HG03457 (cell line): ENCODE measurements around the gene TNFSF18.

Source experiments
- ATAC-seq: cut with Tn5 transposase; IDR thresholded peaks from one replicate; pipeline ENCODE4 v1.9.1; 2021; ENCODE audit warnings: moderate number of reproducible peaks; ENCODE audit not compliant: unreplicated experiment

The TNFSF18 gene

GRCh38 chr1:173042806-173043205, 7.9 kb downstream of the TNFSF18 start:
- ATAC-seq: no peak

- ATAC-seq: no peak
Observed at GRCh38 chr1:173039626-173040025, 11.1 kb downstream of the TNFSF18 start.

DNA sequence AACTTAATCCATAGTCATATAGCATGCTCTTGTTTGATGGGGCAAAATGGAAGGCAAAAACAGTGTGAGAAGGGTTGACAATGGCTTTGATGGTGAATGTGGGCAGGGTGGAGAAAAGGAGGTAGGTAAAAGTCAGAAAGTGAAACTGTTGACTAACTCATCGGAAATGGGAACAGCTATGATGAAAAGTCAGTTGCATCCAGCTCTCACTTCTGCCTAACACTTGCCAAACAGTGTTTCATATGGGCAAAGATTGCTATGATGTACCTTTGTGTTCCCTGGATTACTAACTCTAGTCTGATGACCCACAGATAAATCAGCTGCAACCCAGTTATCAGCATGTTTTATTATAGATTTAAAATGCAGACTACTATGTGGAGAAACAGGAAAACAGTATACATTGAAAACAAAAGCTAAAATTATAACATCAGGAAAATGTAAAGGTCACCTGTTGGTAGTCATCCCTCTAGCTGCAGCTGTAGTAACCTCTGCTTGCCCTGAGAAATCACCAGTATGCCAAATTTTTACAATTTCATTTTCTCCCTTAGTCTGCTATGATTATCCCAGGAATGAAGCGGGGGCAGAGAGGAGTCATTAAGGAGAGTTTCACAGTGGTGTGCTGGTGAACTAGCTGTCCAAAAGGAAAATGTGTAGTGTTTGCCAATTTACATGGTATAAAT, 11.7 kb downstream of the TNFSF18 start:
- no peak for ATAC-seq

GRCh38 chr1:173024543-173024942, 26.2 kb downstream of the TNFSF18 start:
- ATAC-seq: no peak

DNA sequence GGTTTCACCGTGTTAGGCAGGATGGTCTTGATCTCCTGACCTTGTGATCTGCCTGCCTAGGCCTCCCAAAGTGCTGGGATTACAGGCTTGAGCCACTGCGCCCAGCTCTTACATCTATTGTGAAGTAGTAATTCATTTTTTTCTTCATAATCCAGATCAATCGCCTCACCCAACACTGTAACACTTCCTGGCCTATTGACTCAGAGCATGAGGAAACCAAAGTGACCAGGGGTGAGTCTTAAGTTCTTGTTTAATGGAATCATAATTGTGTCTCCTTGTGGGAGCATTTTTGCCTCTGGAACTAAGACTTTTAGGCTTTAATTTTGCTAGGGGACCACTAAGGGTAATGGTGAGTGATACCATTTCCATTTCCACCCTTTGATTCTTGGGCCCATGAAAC, 27.4 kb downstream of the TNFSF18 start:
- ATAC-seq: no peak

DNA sequence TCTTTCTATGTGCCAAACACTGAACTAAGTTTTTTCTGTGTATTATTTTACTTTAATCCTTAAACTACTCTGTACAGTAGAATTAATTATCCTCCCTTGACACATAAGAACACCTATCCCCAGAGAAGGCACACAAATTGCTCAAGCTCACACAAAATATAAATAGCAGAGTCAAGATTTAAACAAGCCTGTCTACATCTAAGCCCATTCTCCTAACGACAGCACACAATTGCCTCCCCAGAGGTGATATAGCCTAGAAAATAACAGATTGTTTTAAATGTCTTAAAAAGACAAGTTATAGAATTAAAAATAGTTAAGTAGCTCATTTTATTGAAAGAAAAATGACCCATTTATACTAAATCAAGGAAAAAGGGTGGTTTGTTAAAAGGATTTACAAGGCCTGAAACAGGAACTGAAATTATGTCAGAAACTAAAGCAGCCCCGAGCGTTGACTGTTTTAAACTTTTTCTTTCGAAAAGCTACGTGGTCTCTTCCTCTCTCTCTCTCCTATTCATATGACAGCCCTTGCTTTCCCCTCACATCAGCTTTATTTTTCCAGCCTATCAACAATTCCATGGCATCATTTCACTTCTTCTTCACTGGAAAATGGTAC, 30.5 kb downstream of the TNFSF18 start:
- peak; percentile 86 for ATAC-seq

GRCh38 chr1:173017792-173018191, 32.9 kb downstream of the TNFSF18 start:
- no peak for ATAC-seq

GRCh38 chr1:173016419-173016818, 34.3 kb downstream of the TNFSF18 start:
- no peak for ATAC-seq

DNA sequence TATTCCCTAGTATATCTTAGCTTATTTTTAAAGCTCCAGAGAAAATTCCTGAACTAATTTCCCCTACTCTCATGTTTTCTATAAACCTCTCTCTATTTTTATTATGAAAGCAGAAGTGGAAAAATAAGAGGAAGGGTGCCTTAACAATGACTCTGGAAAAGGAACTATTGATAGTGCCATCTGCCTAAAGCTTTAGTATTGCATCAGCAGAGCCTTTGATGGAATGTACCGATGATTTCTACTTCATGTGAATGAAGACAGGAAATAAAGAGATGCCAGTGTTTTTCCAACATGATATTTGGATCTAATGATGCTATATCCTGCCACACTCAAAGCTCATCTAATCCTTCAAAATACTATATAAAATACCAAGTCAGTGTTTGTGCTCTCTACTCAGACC, 35.1 kb downstream of the TNFSF18 start:
- no peak for ATAC-seq

DNA sequence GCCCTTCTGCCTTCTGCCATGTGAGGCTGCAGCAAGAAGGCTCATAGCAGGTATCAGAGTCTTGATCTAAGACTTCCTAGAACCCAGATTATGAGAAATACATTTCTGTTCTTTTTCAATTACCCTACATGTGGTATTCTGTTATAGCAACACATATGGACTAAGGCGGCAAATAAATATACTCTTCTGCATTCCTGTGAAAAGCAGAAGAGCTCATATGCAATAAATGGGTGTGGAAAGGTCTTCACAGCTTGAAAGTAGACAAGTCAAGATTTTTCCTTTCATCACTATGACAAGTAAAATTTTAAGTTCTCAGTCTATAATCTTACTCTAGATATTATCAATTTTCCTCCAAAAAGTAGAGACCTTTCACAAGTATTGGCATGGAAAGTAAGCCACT, 36.6 kb downstream of the TNFSF18 start:
- no peak for ATAC-seq

DNA sequence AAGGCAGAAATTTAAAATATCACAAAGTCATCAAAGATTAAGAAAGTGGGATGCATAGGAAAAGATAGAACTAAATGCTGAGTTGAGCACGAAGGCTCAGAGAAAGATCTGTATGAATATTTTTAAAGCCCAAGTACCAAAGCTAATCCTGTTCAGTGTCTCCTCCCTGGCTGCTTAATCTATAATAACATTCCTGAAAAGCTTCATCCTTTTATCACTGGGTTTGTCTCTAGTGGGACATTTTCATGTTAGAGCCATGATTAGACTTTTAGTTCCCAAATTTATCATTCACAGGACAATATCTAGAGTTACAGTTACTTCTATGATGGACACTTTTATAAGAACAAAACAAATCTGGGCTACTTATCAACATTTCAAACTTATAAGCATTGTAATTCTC, 38.6 kb downstream of the TNFSF18 start:
- ATAC-seq: no peak

GRCh38 chr1:173009597-173009996, 41.1 kb downstream of the TNFSF18 start:
- no peak for ATAC-seq

DNA sequence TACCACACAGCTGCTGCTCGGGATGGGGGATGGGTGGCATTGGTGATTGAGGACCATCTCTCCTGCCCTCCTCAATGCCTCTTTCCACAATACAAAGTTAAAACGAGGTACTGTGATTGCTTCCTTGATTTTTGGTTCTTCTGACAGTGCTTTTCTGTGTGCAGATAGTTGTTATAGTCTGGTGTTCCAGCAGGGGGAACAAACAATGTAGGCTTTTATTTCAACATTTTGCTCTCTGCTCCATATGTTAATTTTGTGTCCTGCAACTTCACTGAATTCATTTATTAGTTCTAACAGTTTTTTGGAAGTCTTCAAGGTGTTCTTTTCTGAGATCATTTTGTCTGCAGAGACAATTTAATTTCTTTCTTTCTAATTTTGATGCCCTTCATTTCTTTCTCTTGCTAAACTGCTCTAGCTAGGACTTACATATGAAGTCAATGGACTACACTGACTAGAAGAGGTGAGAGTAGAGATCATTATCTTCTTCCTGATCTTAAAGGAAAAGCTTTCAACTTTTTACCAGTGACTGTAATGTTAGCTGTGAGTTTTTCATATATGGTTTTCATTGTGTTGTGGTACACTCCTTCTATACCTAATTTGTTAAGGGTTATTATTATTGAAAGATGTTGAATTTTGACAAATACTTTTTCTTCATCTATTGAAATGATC, 45.4 kb downstream of the TNFSF18 start:
- no peak for ATAC-seq

DNA sequence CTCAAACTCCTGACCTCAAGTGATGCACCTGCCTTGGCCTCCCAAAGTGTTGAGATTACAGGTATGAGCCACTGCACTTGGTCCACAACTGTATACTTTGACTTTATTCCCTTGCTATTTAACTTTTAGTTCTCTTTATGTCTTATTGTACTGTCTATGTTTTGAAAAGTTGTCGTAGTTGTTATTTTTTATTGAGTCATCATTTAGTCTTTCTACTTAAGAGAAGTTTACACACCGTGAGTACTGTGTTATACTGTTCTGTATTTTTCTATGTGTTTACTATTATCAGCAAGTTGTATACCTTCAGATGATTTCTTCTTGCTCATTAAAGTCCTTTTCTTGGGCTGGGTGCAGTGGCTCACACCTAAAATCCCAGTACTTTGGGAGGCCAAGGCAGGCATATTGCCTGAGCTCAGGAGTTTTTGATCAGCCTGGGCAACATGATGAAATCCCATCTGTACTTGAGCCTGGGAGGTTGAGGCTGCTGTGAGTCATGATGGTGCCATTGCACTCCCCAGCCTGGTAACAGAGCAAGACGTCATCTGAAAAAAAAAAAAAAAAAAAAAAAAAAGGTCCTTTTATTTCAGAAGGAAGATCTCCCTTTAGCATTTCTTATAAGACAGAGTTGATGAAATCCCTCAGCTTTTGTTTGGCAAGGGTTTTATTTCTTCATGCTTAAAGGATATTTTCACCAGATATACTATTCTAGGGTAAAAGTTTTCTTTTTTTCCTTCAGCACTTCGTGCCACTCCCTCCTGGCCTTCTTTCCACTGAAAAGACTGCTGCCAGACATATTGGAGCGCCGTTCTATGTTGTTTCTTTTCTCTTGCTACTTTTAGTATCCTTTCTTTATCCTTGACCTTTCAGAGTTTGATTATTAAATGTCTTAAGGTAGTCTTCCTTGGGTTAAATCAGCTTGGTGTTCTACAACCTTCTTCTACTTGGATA, 47.6 kb downstream of the TNFSF18 start:
- ATAC-seq: no peak

GRCh38 chr1:172999349-172999748, 51.4 kb downstream of the TNFSF18 start:
- ATAC-seq: no peak

GRCh38 chr1:172997941-172998361, 52.8 kb downstream of the TNFSF18 start:
- no peak for ATAC-seq

- ATAC-seq: no peak
Observed at GRCh38 chr1:172993640-172994039, 57.1 kb downstream of the TNFSF18 start.

GRCh38 chr1:172991674-172992400, 58.9 kb downstream of the TNFSF18 start:
- no peak for ATAC-seq

- no peak for ATAC-seq
Observed at GRCh38 chr1:172990598-172991215, 60.0 kb downstream of the TNFSF18 start.
